Jurkat, Clone E6-1 (cell line): Measurements from ENCODE around the gene C16orf96.

Experiments used
- DNase-seq: peaks from one replicate; pipeline ENCODE4 v3.0.0-alpha.2; 2011; ENCODE audit warnings: low read depth, low spot score
- H3K4me3 ChIP-seq: 2 replicates; pipeline ENCODE4 v1.5.1; 2011; ENCODE audit warnings: mild to moderate bottlenecking, low read length, control low read depth, moderate library complexity

C16orf96 gene

GRCh38 chr16:4523686-4524085 lies 32.5 kb upstream of the C16orf96 start:
- no peak for DNase-seq
- no peak overlapping the region for H3K4me3 ChIP-seq

- H3K4me3 ChIP-seq, result no peak overlapping the region
- DNase-seq, result no peak
These were observed 31.6 kb upstream of the C16orf96 start for GRCh38 chr16:4524571-4524970.

- DNase-seq, result no peak
- H3K4me3 ChIP-seq, result no peak overlapping the region
These were observed 31.1 kb upstream of the C16orf96 start for GRCh38 chr16:4525069-4525468.

GRCh38 chr16:4525634-4526277 lies 30.4 kb upstream of the C16orf96 start:
- H3K4me3 ChIP-seq, result no peak overlapping the region
- no peak for DNase-seq

GRCh38 chr16:4529085-4530060 lies 26.8 kb upstream of the C16orf96 start:
- peak; percentile 69 for DNase-seq
- no peak overlapping the region for H3K4me3 ChIP-seq

GRCh38 chr16:4531811-4532210 lies 24.3 kb upstream of the C16orf96 start:
- DNase-seq, result no peak
- H3K4me3 ChIP-seq, result no peak overlapping the region

GRCh38 chr16:4532238-4532637 lies 23.9 kb upstream of the C16orf96 start:
- DNase-seq, result no peak
- no peak overlapping the region for H3K4me3 ChIP-seq

- no peak overlapping the region for H3K4me3 ChIP-seq
- no peak for DNase-seq
These were observed 22.6 kb upstream of the C16orf96 start for GRCh38 chr16:4533490-4533889.

GRCh38 chr16:4534151-4534790 lies 21.9 kb upstream of the C16orf96 start:
- H3K4me3 ChIP-seq, result no peak overlapping the region
- no peak for DNase-seq

- no peak for DNase-seq
- no peak overlapping the region for H3K4me3 ChIP-seq
These were observed 20.5 kb upstream of the C16orf96 start for GRCh38 chr16:4535627-4536108.

GRCh38 chr16:4536391-4537106 lies 19.6 kb upstream of the C16orf96 start:
- no peak overlapping the region for H3K4me3 ChIP-seq
- no peak for DNase-seq

GRCh38 chr16:4537376-4538343 lies 18.5 kb upstream of the C16orf96 start:
- DNase-seq, result no peak
- H3K4me3 ChIP-seq, result peak overlapping the region; percentile 53

- DNase-seq, result peak; percentile 83
- peak within 1 kb of the TSS; percentile 53 for H3K4me3 ChIP-seq
These were observed 17.5 kb upstream of the C16orf96 start, which contains the start of gene CDIP1 for GRCh38 chr16:4538350-4539235. CDIP1 (minus strand) TSS chr16:4538773; CDS start chr16:4514130, 24,643 bp downstream.

- no peak overlapping the region for H3K4me3 ChIP-seq
- DNase-seq, result no peak
These were observed 16.3 kb upstream of the C16orf96 start for GRCh38 chr16:4539716-4540284.

GRCh38 chr16:4544473-4544872 lies 11.7 kb upstream of the C16orf96 start:
- H3K4me3 ChIP-seq, result no peak overlapping the region

GRCh38 chr16:4548124-4548523 lies 8.0 kb upstream of the C16orf96 start:
- DNase-seq, result no peak
- H3K4me3 ChIP-seq, result no peak overlapping the region

More at GRCh38 chr16:4544473-4544872, 11.7 kb upstream of the C16orf96 start:
- DNase-seq, result no peak

GRCh38 chr16:4550591-4550990 lies 5.5 kb upstream of the C16orf96 start:
- no peak for DNase-seq
- H3K4me3 ChIP-seq, result no peak overlapping the region
